ENCODE measurements around the gene ALDH1A1.

DNA sequence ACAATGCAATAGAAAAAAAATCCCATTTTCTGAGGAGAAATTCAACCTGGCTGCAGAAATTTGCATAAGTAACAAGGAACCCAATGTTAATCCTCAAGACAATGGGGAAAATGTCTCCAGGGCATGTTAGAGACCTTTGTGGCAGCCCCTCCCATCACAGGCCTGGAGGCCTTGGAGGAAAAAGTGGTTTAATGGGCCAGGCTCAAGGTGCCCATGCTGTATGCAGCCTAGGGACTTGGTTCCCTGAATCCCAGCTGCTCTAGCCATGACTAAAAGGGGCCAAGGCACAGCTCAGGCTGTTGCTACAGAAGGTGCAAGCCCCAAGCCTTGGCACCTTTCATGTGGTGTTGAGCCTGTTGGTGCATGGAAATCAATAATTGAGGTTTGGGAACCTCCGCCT, 66.5 kb downstream of the ALDH1A1 start:
- TF ChIP-seq, protein P1, sequence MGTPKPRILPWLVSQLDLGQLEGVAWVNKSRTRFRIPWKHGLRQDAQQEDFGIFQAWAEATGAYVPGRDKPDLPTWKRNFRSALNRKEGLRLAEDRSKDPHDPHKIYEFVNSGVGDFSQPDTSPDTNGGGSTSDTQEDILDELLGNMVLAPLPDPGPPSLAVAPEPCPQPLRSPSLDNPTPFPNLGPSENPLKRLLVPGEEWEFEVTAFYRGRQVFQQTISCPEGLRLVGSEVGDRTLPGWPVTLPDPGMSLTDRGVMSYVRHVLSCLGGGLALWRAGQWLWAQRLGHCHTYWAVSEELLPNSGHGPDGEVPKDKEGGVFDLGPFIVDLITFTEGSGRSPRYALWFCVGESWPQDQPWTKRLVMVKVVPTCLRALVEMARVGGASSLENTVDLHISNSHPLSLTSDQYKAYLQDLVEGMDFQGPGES (IDR thresholded peaks at IDR 0.05; ENCODE audit: low read depth, low read length): no peak
- no peak for TF ChIP-seq NRF1 (IDR thresholded peaks at IDR 0.05; ENCODE audit: low read depth, low read length)
